Measurements from ENCODE around the gene JMJD4.

The JMJD4 gene

GRCh38 chr1:227741166-227741870, 6.2 kb upstream of the JMJD4 start:
- Histone ChIP-seq H3K27me3 (ENCODE audit: control insufficient read depth in 2 of 2, insufficient read depth in 2 of 2, low read length in 2 of 2) (no peaks in the 10 kb centered on the region), H3K9me3 (ENCODE audit: control insufficient read depth in 2 of 2, low read length in 2 of 2) (no peaks in the 10 kb centered on the region), H3K4me3 (ENCODE audit: low read length in 2 of 2) (no peak overlapping the region), H3K9ac (ENCODE audit: low read depth in 1 of 2, low read length in 2 of 2) (no peak overlapping the region), H3K36me3 (ENCODE audit: control insufficient read depth in 2 of 2, insufficient read depth in 2 of 2, low read length in 2 of 2) (peaks cover 0 to 5% of the 10 kb centered on the region in 2 donors), H3K4me1 (ENCODE audit: control insufficient read depth in 2 of 2, insufficient read depth in 2 of 2, low read length in 2 of 2) (peaks cover 0 to 8% of the 10 kb centered on the region in 2 donors), H3K27ac (ENCODE audit: low read depth in 2 of 2, low read length in 2 of 2) (no peak overlapping the region)

DNA sequence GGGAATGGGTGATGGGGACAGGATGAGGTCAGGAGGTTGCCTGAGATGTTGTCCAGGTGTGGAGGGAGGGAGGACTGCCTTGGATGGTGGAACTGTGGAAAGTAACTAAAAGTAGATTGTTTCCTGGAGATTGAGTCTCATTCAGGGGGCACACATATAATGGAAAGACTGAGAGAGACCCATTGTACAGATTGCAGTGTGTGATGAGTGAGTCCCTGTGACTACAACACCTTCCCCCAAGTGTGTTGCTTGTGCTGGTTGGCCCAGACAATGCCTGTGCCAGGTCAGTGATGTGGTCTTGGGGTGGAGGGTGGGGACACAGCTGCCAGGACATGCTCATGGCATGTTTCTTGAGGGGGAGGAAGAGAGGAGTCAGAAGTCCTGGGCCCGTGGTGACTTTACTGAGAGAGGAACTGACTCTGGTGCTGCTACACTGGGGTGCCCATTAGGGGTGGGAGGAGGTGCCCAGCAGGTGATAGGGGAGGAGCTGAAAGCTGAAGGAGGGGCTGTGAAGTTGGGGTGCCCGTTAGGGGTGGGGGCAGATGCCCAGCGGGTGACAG, 5.4 kb upstream of the JMJD4 start:
- no peak overlapping the region for H3K9ac ChIP-seq (ENCODE audit: low read depth in 1 of 2, low read length in 2 of 2)
- H3K27ac ChIP-seq (ENCODE audit: low read depth in 2 of 2, low read length in 2 of 2) = no peak overlapping the region
- H3K27me3 ChIP-seq (ENCODE audit: control insufficient read depth in 2 of 2, insufficient read depth in 2 of 2, low read length in 2 of 2) = no peaks in the 10 kb centered on the region
- H3K4me1 ChIP-seq (ENCODE audit: control insufficient read depth in 2 of 2, insufficient read depth in 2 of 2, low read length in 2 of 2) = peaks cover 6 to 13% of the 10 kb centered on the region in 2 donors
- no peak overlapping the region for H3K4me3 ChIP-seq (ENCODE audit: low read length in 2 of 2)
- peaks cover 0 to 5% of the 10 kb centered on the region in 2 donors for H3K36me3 ChIP-seq (ENCODE audit: control insufficient read depth in 2 of 2, insufficient read depth in 2 of 2, low read length in 2 of 2)
- no peaks in the 10 kb centered on the region for H3K9me3 ChIP-seq (ENCODE audit: control insufficient read depth in 2 of 2, low read length in 2 of 2)

DNA sequence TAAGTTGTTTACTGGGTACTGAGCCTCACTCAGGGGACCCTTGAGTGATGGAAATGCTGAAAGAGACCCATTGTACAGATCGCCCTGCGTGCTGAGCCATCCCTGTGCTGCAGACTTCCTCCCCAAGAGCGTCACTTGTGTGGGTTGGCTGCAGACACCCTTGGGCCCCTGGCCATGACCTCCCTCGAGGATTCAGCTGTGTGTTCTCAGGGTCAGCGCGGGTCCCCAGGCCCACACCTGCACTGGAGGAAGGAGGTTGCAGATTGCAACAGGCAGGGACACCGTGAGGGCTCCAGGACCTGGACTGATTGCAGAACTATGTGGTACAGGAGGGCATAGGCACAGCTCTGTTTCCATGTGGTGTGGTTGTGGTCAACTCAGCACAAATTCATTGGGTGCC, 4.5 kb upstream of the JMJD4 start:
- peaks cover 6 to 7% of the 10 kb centered on the region in 2 donors for H3K4me1 ChIP-seq (ENCODE audit: control insufficient read depth in 2 of 2, insufficient read depth in 2 of 2, low read length in 2 of 2)

DNA sequence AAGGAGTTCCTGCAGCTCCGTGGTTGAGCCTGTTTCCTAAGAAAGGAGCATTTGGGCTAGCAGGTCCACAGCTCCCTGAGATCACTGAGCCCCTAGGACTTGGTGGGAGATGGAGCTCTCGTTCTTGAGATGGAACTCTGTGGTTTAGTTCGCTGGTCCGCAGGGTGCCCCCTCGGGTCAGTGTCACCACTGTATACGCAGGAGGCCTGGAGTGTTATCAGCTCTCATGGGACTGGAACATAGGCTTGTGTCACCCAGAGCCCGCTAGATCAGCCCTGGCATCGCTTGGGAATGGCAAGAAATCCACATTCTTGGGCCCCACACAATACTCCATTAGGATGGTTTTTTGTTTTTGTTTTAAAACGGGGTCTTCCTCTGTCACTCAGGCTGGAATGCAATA, 3.7 kb upstream of the JMJD4 start:
- H3K9me3 ChIP-seq (ENCODE audit: control insufficient read depth in 2 of 2, low read length in 2 of 2) = no peaks in the 10 kb centered on the region
- H3K4me1 ChIP-seq (ENCODE audit: control insufficient read depth in 2 of 2, insufficient read depth in 2 of 2, low read length in 2 of 2) = peaks cover 14 to 15% of the 10 kb centered on the region in 2 donors
- H3K4me3 ChIP-seq (ENCODE audit: low read length in 2 of 2) = no peak overlapping the region
- peaks cover 0 to 5% of the 10 kb centered on the region in 2 donors for H3K36me3 ChIP-seq (ENCODE audit: control insufficient read depth in 2 of 2, insufficient read depth in 2 of 2, low read length in 2 of 2)
- no peak overlapping the region for H3K27ac ChIP-seq (ENCODE audit: low read depth in 2 of 2, low read length in 2 of 2)
- no peaks in the 10 kb centered on the region for H3K27me3 ChIP-seq (ENCODE audit: control insufficient read depth in 2 of 2, insufficient read depth in 2 of 2, low read length in 2 of 2)
- H3K9ac ChIP-seq (ENCODE audit: low read depth in 1 of 2, low read length in 2 of 2) = no peak overlapping the region

More for the DNA sequence above, 4.5 kb upstream of the JMJD4 start:
- no peaks in the 10 kb centered on the region for H3K27me3 ChIP-seq (ENCODE audit: control insufficient read depth in 2 of 2, insufficient read depth in 2 of 2, low read length in 2 of 2)
- no peak overlapping the region for H3K9ac ChIP-seq (ENCODE audit: low read depth in 1 of 2, low read length in 2 of 2)
- peaks cover 0 to 5% of the 10 kb centered on the region in 2 donors for H3K36me3 ChIP-seq (ENCODE audit: control insufficient read depth in 2 of 2, insufficient read depth in 2 of 2, low read length in 2 of 2)
- no peaks in the 10 kb centered on the region for H3K9me3 ChIP-seq (ENCODE audit: control insufficient read depth in 2 of 2, low read length in 2 of 2)
- H3K4me3 ChIP-seq (ENCODE audit: low read length in 2 of 2) = no peak overlapping the region
- H3K27ac ChIP-seq (ENCODE audit: low read depth in 2 of 2, low read length in 2 of 2) = no peak overlapping the region

DNA sequence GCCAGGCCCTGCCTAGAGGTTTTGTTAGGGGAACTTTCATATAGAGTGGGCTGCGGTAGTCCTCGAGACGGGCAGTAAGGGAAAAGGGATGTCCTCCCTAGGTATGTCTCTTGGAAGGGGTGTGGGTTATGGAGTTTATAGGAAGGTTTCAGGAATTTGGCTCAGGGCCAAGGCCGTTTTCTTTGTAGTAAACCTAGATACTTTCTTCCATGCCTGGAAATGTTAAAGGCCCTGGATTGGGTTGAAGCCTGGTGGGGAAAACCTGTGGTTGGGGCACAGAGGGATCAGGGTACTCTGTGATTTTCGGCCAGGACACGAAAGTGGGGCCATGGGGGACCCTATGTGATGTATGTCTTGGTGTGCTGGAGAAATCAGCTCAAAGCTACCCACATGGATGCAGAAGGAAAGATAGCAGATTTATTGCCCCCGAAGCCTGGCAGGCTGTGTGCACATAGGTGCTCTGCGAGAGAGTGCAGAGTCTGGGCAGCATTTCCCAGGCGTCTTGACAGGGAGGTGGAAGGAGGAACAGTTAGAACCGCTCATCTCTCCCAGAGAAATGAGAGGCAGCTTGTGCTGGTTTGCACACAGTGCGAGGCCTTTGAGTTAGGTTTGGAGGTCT, 1.8 kb upstream of the JMJD4 start:
- Histone ChIP-seq H3K4me1 (ENCODE audit: control insufficient read depth in 2 of 2, insufficient read depth in 2 of 2, low read length in 2 of 2) (peaks cover 15 to 20% of the 10 kb centered on the region in 2 donors), H3K27ac (ENCODE audit: low read depth in 2 of 2, low read length in 2 of 2) (no peak overlapping the region), H3K27me3 (ENCODE audit: control insufficient read depth in 2 of 2, insufficient read depth in 2 of 2, low read length in 2 of 2) (no peaks in the 10 kb centered on the region), H3K36me3 (ENCODE audit: control insufficient read depth in 2 of 2, insufficient read depth in 2 of 2, low read length in 2 of 2) (peaks cover 4 to 16% of the 10 kb centered on the region in 2 donors), H3K9me3 (ENCODE audit: control insufficient read depth in 2 of 2, low read length in 2 of 2) (no peaks in the 10 kb centered on the region), H3K9ac (ENCODE audit: low read depth in 1 of 2, low read length in 2 of 2) (no peak overlapping the region), H3K4me3 (ENCODE audit: low read length in 2 of 2) (no peak overlapping the region)

GRCh38 chr1:227735539-227736285, 610 bp upstream of the JMJD4 start:
- Histone ChIP-seq H3K4me1 (ENCODE audit: control insufficient read depth in 2 of 2, insufficient read depth in 2 of 2, low read length in 2 of 2) (peaks cover 15 to 20% of the 10 kb centered on the region in 2 donors), H3K36me3 (ENCODE audit: control insufficient read depth in 2 of 2, insufficient read depth in 2 of 2, low read length in 2 of 2) (peaks cover 4 to 13% of the 10 kb centered on the region in 2 donors), H3K27me3 (ENCODE audit: control insufficient read depth in 2 of 2, insufficient read depth in 2 of 2, low read length in 2 of 2) (no peaks in the 10 kb centered on the region), H3K27ac (ENCODE audit: low read depth in 2 of 2, low read length in 2 of 2) (peak overlapping the region; percentile 72), H3K9me3 (ENCODE audit: control insufficient read depth in 2 of 2, low read length in 2 of 2) (no peaks in the 10 kb centered on the region), H3K9ac (ENCODE audit: low read depth in 1 of 2, low read length in 2 of 2) (peak overlapping the region; percentile 81 to 85), H3K4me3 (ENCODE audit: low read length in 2 of 2) (peak overlapping the region; percentile 87 to 90)

GRCh38 chr1:227734546-227734855, 601 bp downstream of the JMJD4 start:
- H3K9ac ChIP-seq (ENCODE audit: low read depth in 1 of 2, low read length in 2 of 2) = peak overlapping the region; percentile 74 to 81
- H3K9me3 ChIP-seq (ENCODE audit: control insufficient read depth in 2 of 2, low read length in 2 of 2) = no peaks in the 10 kb centered on the region
- peak overlapping the region; percentile 87 to 90 for H3K4me3 ChIP-seq (ENCODE audit: low read length in 2 of 2)
- no peaks in the 10 kb centered on the region for H3K27me3 ChIP-seq (ENCODE audit: control insufficient read depth in 2 of 2, insufficient read depth in 2 of 2, low read length in 2 of 2)
- H3K27ac ChIP-seq (ENCODE audit: low read depth in 2 of 2, low read length in 2 of 2) = peak overlapping the region; percentile 51 to 72
- peaks cover 4 to 11% of the 10 kb centered on the region in 2 donors for H3K36me3 ChIP-seq (ENCODE audit: control insufficient read depth in 2 of 2, insufficient read depth in 2 of 2, low read length in 2 of 2)
- peaks cover 15 to 26% of the 10 kb centered on the region in 2 donors for H3K4me1 ChIP-seq (ENCODE audit: control insufficient read depth in 2 of 2, insufficient read depth in 2 of 2, low read length in 2 of 2)

- Histone ChIP-seq H3K27ac (ENCODE audit: low read depth in 2 of 2, low read length in 2 of 2) (no peak overlapping the region), H3K27me3 (ENCODE audit: control insufficient read depth in 2 of 2, insufficient read depth in 2 of 2, low read length in 2 of 2) (no peaks in the 10 kb centered on the region), H3K4me3 (ENCODE audit: low read length in 2 of 2) (peak overlapping the region; percentile 87 to 90), H3K4me1 (ENCODE audit: control insufficient read depth in 2 of 2, insufficient read depth in 2 of 2, low read length in 2 of 2) (peaks cover 18 to 28% of the 10 kb centered on the region in 2 donors), H3K36me3 (ENCODE audit: control insufficient read depth in 2 of 2, insufficient read depth in 2 of 2, low read length in 2 of 2) (peaks cover 4 to 11% of the 10 kb centered on the region in 2 donors), H3K9me3 (ENCODE audit: control insufficient read depth in 2 of 2, low read length in 2 of 2) (no peaks in the 10 kb centered on the region), H3K9ac (ENCODE audit: low read depth in 1 of 2, low read length in 2 of 2) (peak overlapping the region; percentile 74 to 81)
Observed at GRCh38 chr1:227733751-227734545, 1.2 kb downstream of the JMJD4 start.

DNA sequence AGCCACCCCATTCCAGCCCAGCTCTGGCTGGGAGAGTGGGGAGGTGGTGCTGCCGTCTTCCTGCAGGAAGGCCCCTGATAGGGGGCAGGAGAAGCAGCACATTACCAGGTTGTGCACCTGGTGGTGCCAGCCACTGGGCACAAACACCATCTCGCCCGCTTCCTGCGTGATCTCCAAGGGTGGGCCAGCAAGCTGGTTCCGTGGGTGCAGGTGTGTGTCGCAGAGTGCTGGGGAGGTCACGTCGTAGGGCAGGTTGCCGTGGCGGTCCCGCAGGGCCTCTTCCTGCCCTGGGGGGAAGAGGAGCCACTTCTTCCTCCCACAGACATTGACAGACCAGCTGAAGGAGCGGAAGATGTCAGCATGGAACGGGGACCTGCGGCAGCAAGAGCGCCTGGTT, 1.8 kb downstream of the JMJD4 start:
- H3K9ac ChIP-seq (ENCODE audit: low read depth in 1 of 2, low read length in 2 of 2) = no peak overlapping the region
- H3K27me3 ChIP-seq (ENCODE audit: control insufficient read depth in 2 of 2, insufficient read depth in 2 of 2, low read length in 2 of 2) = no peaks in the 10 kb centered on the region
- no peak overlapping the region for H3K4me3 ChIP-seq (ENCODE audit: low read length in 2 of 2)
- peaks cover 4 to 11% of the 10 kb centered on the region in 2 donors for H3K36me3 ChIP-seq (ENCODE audit: control insufficient read depth in 2 of 2, insufficient read depth in 2 of 2, low read length in 2 of 2)
- H3K27ac ChIP-seq (ENCODE audit: low read depth in 2 of 2, low read length in 2 of 2) = no peak overlapping the region
- no peaks in the 10 kb centered on the region for H3K9me3 ChIP-seq (ENCODE audit: control insufficient read depth in 2 of 2, low read length in 2 of 2)
- H3K4me1 ChIP-seq (ENCODE audit: control insufficient read depth in 2 of 2, insufficient read depth in 2 of 2, low read length in 2 of 2) = peaks cover 22 to 33% of the 10 kb centered on the region in 2 donors

Measured in mucosa of rectum (tissue), 2 donors.